Ishikawa (cell line): ENCODE results near the gene TTLL3.

ENCODE experiments used
- CEBPB ChIP-seq: IDR thresholded peaks from 2 replicates; pipeline ENCODE4 v1.6.1; 2012
- CREB1 ChIP-seq: IDR thresholded peaks from 2 replicates; pipeline ENCODE4 v1.6.1; 2012; ENCODE audit warnings: low read depth
- EGR1 ChIP-seq: IDR thresholded peaks from 2 replicates; pipeline ENCODE4 v1.6.1; 2012
- EP300 ChIP-seq: IDR thresholded peaks from 2 replicates; pipeline ENCODE4 v1.6.1; 2012; ENCODE audit warnings: borderline replicate concordance
- FOXM1 ChIP-seq: IDR thresholded peaks from 2 replicates; pipeline ENCODE4 v1.6.1; 2012; ENCODE audit warnings: low read depth, borderline replicate concordance
- NFIC ChIP-seq: IDR thresholded peaks from 2 replicates; pipeline ENCODE4 v1.6.1; 2012
- RAD21 ChIP-seq: IDR thresholded peaks from 2 replicates; pipeline ENCODE4 v1.6.1; 2012; ENCODE audit warnings: low read depth
- TAF1 ChIP-seq: IDR thresholded peaks from 2 replicates; pipeline ENCODE4 v1.6.1; 2012; ENCODE audit warnings: low read depth, mild to moderate bottlenecking
- TCF12 ChIP-seq: IDR thresholded peaks from 2 replicates; pipeline ENCODE4 v1.6.1; 2012; ENCODE audit warnings: low read depth
- TEAD4 ChIP-seq: IDR thresholded peaks from 2 replicates; pipeline ENCODE4 v1.6.1; 2012
- YY1 ChIP-seq: IDR thresholded peaks from 2 replicates; pipeline ENCODE4 v1.6.1; 2012; ENCODE audit warnings: low read depth
- ZBTB7A ChIP-seq: IDR thresholded peaks from 2 replicates; pipeline ENCODE4 v1.6.1; 2012; ENCODE audit warnings: low read depth
- TF ChIP-seq, protein P1 (sequence below): IDR thresholded peaks from 2 replicates; pipeline ENCODE4 v1.6.1; 2012
- TF ChIP-seq, protein P2 (sequence below): IDR thresholded peaks from 2 replicates; pipeline ENCODE4 v1.6.1; 2012
- TF ChIP-seq, protein P3 (sequence below): IDR thresholded peaks from 2 replicates; pipeline ENCODE4 v1.6.1; 2012; ENCODE audit warnings: low read depth, mild to moderate bottlenecking

The TTLL3 gene

DNA sequence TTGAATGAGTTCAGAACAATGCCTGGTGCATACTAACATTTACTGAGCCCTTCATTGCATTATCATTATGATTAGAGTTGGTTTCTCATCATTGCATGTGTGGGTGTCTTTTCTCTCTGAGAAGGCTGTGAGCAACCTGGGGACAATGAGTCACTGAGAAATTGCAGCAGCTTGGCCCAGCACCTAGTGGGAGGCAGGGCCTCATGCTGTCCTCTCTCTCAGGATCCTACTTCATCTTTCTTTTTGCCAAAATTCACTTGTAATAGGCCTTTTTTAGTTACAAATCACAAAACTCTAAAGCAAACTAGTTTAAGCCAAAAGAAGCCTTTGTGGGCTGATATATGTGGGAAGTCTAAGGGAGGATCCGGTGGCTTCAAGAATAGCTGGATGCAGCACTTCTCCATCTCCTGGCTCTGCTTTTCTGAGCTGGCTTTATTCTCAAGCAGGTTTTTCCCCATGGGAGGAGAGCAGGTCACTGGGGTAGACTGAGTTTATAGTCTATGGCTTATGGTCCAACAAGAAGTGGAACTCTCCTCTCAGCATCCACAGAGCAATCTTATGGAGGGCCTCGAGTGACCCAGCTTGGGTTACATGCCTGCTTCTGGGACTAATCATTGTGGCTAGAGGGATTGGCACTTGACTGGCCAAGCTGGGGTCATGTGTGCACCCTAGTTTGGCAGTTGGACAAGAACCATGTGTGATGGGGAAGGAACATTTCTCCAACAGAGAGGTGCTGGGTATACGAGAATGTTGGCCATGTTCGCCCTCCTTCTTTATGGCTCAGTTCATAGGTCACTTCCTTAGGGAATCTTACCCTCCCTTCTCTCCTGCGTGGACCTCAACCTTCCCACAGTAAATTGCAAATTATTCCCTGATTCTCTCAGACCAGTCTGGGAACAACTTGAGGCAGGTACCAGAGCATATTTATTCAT, 31.7 kb upstream of the TTLL3 start:
- TF ChIP-seq, protein P1, sequence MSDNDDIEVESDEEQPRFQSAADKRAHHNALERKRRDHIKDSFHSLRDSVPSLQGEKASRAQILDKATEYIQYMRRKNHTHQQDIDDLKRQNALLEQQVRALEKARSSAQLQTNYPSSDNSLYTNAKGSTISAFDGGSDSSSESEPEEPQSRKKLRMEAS, result no peak
- TF ChIP-seq EP300 (no peak), YY1 (no peak), NFIC (no peak), EGR1 (no peak), CEBPB (no peak), TCF12 (no peak), FOXM1 (no peak), ZBTB7A (no peak), TEAD4 (no peak), RAD21 (no peak), CREB1 (no peak), TAF1 (no peak)
- TF ChIP-seq, protein P2, sequence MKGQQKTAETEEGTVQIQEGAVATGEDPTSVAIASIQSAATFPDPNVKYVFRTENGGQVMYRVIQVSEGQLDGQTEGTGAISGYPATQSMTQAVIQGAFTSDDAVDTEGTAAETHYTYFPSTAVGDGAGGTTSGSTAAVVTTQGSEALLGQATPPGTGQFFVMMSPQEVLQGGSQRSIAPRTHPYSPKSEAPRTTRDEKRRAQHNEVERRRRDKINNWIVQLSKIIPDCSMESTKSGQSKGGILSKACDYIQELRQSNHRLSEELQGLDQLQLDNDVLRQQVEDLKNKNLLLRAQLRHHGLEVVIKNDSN, result no peak
- TF ChIP-seq, protein P3, sequence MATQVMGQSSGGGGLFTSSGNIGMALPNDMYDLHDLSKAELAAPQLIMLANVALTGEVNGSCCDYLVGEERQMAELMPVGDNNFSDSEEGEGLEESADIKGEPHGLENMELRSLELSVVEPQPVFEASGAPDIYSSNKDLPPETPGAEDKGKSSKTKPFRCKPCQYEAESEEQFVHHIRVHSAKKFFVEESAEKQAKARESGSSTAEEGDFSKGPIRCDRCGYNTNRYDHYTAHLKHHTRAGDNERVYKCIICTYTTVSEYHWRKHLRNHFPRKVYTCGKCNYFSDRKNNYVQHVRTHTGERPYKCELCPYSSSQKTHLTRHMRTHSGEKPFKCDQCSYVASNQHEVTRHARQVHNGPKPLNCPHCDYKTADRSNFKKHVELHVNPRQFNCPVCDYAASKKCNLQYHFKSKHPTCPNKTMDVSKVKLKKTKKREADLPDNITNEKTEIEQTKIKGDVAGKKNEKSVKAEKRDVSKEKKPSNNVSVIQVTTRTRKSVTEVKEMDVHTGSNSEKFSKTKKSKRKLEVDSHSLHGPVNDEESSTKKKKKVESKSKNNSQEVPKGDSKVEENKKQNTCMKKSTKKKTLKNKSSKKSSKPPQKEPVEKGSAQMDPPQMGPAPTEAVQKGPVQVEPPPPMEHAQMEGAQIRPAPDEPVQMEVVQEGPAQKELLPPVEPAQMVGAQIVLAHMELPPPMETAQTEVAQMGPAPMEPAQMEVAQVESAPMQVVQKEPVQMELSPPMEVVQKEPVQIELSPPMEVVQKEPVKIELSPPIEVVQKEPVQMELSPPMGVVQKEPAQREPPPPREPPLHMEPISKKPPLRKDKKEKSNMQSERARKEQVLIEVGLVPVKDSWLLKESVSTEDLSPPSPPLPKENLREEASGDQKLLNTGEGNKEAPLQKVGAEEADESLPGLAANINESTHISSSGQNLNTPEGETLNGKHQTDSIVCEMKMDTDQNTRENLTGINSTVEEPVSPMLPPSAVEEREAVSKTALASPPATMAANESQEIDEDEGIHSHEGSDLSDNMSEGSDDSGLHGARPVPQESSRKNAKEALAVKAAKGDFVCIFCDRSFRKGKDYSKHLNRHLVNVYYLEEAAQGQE, result no peak

DNA sequence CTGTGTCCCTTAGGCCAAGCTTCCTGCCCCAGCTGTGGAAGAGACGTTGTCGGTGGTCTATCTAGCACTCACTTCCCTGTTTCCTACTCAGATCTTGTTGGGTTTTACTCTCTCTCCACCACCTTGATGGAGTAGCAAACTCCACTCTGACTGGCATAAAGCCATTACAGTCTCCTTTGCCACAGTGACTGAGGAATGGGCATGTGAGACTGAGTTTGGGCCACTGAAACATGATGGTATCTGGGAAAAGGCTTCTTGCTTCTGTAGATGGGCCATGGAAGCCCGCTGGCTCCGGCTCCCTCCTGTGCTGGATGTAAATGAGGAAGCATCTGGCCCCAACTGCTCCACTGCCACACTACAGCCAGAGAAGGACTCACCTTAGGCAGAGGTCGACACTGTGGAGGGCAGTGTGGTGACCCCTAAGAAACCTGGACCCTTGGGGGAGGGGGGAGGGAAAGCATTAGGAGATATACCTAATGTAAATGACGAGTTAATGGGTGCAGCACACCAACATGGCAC, 30.9 kb upstream of the TTLL3 start:
- TF ChIP-seq TCF12, result no peak
- TF ChIP-seq CREB1, result no peak
- TF ChIP-seq RAD21, result no peak
- no peak for TF ChIP-seq NFIC
- no peak for TF ChIP-seq EP300

DNA sequence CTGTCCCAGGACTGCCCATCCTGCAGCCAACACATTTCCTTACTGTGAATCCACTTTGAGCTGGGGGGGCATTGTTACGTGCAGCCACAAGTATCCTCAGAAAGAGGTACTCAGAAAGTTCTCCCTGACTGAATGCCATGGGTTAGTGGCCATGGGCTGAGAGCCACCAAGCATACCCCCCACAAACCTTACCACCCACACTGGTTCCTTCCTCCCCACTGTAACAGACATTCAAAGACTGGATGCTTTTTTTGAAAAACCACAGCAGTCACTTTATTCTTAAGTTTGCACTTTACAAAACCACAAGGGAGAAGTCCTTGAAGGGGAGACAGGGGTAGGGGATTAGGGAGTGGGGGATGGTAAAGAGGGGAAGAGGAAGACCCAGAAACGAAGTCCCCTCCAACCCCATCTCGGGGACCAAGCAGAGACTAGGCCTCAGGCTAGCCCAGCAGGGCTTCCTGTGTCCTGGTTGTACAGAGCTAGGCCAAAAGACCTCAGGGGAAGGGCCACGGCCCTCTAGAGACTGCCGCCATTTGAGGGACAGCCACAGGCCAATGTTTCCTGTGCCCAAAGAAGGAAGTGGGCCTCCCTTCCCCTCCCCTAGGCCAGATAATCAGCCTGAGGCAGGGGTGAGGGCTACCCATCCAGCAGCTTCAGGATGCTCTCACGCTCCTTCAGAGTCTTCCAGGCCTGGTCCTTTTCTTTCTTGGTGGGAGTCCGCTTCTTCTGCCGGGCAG, 30.2 kb upstream of the TTLL3 start:
- TF ChIP-seq CREB1 (no peak), TCF12 (no peak)

DNA sequence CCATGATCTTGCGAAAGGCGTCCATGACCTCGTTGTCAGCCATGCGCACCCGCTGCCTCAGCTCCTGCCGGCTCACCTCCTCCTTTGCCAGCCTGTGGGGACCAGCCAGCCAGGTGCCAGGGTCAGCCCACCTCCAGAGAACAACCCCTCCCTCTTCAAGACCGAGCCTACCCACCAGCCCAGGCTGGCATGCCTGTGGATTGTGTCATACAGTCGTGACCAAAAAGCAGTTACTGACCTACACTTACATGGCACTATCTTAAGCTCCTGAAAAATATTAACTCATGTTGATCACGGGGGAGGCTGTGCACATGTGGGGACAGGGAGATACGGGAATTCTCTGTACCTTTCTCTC, 29.6 kb upstream of the TTLL3 start:
- TF ChIP-seq YY1 (no peak), TAF1 (no peak), EP300 (no peak)

DNA sequence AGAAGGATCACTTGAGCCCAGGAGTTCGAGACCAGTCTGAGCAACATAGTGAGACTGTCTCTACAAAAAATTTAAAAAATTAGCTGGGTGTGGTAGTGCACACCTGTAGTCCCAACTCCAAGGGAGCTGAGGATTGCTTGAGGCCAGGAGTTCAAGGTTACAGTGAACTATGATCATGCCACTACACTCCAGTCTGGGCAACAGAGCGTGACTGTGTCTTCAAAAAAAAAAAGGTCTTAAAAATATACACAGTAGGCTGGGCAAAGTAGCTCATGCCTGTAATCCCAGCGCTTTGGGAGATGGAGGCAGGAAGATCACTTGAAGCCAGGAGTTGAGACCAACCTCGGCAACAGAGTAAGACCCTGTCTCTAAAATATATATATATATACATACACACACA, 29.2 kb upstream of the TTLL3 start:
- TF ChIP-seq, protein P2, result no peak
- TF ChIP-seq RAD21 (no peak), YY1 (no peak), CREB1 (no peak), TCF12 (no peak)

DNA sequence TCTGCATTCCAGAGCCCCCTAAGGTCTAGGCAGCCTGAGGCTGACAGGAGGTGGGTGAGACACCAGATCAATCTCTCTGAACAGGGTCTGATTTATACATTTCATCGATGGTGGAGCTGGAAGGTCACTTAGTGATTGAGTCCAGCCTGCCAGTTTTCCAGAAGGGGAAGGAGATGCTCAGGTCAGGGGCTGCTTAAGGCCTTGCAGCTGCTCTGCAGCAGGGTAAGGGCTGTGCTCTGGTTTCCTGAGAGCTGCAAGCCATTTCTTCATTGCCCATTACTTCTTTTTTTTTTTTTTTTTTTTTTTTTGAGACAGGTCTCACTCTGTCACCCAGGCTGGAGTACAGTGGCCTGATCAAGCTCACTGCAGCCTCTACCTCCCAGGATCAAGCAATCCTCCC, 28.5 kb upstream of the TTLL3 start:
- TF ChIP-seq, protein P1, result no peak
- TF ChIP-seq, protein P3, result no peak
- TF ChIP-seq TEAD4 (no peak), RAD21 (no peak), YY1 (no peak), FOXM1 (no peak), TCF12 (no peak), NFIC (no peak), CREB1 (no peak), ZBTB7A (no peak), EP300 (no peak), TAF1 (no peak), CEBPB (no peak), EGR1 (no peak)
- TF ChIP-seq, protein P2, result no peak
